Neural progenitor cell (in vitro differentiated cells): ENCODE measurements around the gene PLCXD3. TPM values are rescaled to one million over a fixed set of nuclear protein-coding genes. Genes with fewer than 3 reads are reported as not detected.
A peak's percentile ranks its signal among the peaks of the same experiment; 100 is the strongest.

Experiments used
- DNase-seq: peaks from one replicate; pipeline ENCODE4 v3.0.0-alpha.2; 2016; ENCODE audit warnings: low spot score
- H2AFZ ChIP-seq: fragments of 200-600 bp; sonication (generic); replicated peaks from 2 replicates; pipeline ENCODE4 v1.6.1; 2016; ENCODE audit warnings: antibody characterized with exemption
- H3F3A ChIP-seq: fragments of 200-600 bp; sonication (generic); 2 replicates; pipeline ENCODE4 v1.6.1; 2016; ENCODE audit warnings: antibody characterized with exemption, low read depth
- H3K27ac ChIP-seq: fragments of 200-600 bp; sonication (generic); 2 replicates; pipeline ENCODE4 v1.5.1; 2016; ENCODE audit warnings: mild to moderate bottlenecking
- H3K27me3 ChIP-seq: fragments of 200-600 bp; sonication (generic); 2 replicates; pipeline ENCODE4 v1.6.1; 2016; ENCODE audit warnings: mild to moderate bottlenecking, moderate library complexity
- H3K36me3 ChIP-seq: fragments of 200-600 bp; sonication (generic); 2 replicates; pipeline ENCODE4 v1.5.1; 2016
- H3K4me1 ChIP-seq: fragments of 200-600 bp; sonication (generic); 2 replicates; pipeline ENCODE4 v1.6.1; 2016; ENCODE audit warnings: mixed run types
- H3K4me2 ChIP-seq: fragments of 200-600 bp; sonication (generic); 2 replicates; pipeline ENCODE4 v1.6.1; 2016
- H3K4me3 ChIP-seq: fragments of 200-600 bp; sonication (generic); 2 replicates; pipeline ENCODE4 v1.5.1; 2016
- H3K79me2 ChIP-seq: fragments of 200-600 bp; sonication (generic); 2 replicates; pipeline ENCODE4 v1.6.1; 2016; ENCODE audit warnings: low read depth
- H3K9ac ChIP-seq: fragments of 200-600 bp; sonication (generic); 2 replicates; pipeline ENCODE4 v1.6.1; 2016
- H3K9me3 ChIP-seq: fragments of 200-600 bp; sonication (generic); 2 replicates; pipeline ENCODE4 v1.5.1; 2016; ENCODE audit warnings: low read depth
- H4K20me1 ChIP-seq: fragments of 200-600 bp; sonication (generic); 2 replicates; pipeline ENCODE4 v1.6.1; 2016; ENCODE audit warnings: low read depth
- H3K27ac Mint-ChIP-seq: 3 replicates; pipeline ENCODE4 v1.8.0; 2021; ENCODE audit warnings: mixed read lengths
- H3K27me3 Mint-ChIP-seq: 2 replicates; pipeline ENCODE4 v1.8.0; 2022; ENCODE audit warnings: low read depth, mild to moderate bottlenecking, inconsistent platforms, moderate library complexity, mixed read lengths; ENCODE audit not compliant: insufficient read depth
- H3K36me3 Mint-ChIP-seq: 3 replicates; pipeline ENCODE4 v1.8.0; 2021; ENCODE audit warnings: mixed read lengths
- H3K4me1 Mint-ChIP-seq: 3 replicates; pipeline ENCODE4 v1.8.0; 2021; ENCODE audit warnings: mixed read lengths
- H3K4me3 Mint-ChIP-seq: 3 replicates; pipeline ENCODE4 v1.8.0; 2021; ENCODE audit warnings: mild to moderate bottlenecking, moderate library complexity, mixed read lengths
- H3K9me3 Mint-ChIP-seq: 3 replicates; pipeline ENCODE4 v1.8.0; 2020; ENCODE audit warnings: mixed read lengths
- CTCF ChIP-seq: fragments of 200-600 bp; sonication (generic); IDR thresholded peaks from 2 replicates; pipeline ENCODE4 v1.5.1; 2017; ENCODE audit warnings: antibody characterized with exemption, mild to moderate bottlenecking
- EZH2 ChIP-seq: fragments of 200-600 bp; sonication (generic); IDR thresholded peaks from 2 replicates; pipeline ENCODE4 v1.6.1; 2017; ENCODE audit warnings: antibody characterized with exemption, mild to moderate bottlenecking, moderate library complexity
- EZH2phosphoT487 ChIP-seq: fragments of 200-600 bp; sonication (generic); IDR thresholded peaks from 2 replicates; pipeline ENCODE4 v1.6.1; 2017; ENCODE audit warnings: antibody characterized with exemption
- total RNA-seq: library from RNA; depleted of rRNA; stranded (reverse); fragments of >200 nt; gene quantifications from 2 replicates; pipeline ENCODE4 v1.2.3, GENCODE V29; 2015; ENCODE audit warnings: low replicate concordance

The PLCXD3 gene
- total RNA-seq, 1 donor from 2014 or later, result not detected

DNA sequence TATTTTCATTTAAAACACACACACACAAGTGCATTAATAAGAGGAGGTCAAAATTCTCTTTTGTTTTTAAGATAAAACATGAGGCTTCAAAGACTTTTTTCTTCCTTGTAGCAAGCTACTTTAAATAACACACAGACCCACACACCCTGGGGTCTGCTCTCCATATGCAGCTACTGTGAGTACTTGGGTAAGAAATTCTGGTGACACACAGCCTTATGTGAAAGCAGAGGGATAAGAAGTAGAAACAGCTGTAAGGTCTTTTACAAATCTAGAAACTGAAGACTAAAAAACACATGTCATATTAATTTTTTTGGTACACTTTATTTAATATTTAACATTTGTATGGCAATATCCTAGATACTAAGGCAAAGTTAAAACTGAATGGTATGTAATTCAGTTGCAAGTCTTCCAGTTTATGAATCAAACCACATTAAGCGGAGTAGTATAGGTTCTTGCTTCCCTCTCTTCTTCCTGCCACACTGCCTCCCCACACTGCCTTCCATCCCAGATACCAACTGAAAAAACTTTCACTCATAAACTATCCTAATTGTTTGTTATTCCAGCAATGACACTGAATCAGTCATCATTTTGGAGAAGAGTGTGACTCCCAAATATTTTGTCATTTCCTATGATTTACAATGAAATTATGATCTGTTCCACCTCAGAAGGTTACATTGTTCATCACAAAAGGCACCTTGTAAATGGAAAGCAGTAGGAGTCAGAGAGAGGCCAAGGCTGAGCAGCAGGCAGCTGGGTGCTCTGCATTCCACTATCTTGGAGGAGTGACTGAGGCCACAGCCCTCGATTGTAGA is 92.0 kb downstream of the PLCXD3 start:
- Histone ChIP-seq H3K9me3 (no peaks in the 10 kb centered on the region), H3K27me3 (no peaks in the 10 kb centered on the region), H3K79me2 (no peaks in the 10 kb centered on the region), H3K27ac (no peak overlapping the region), H4K20me1 (no peaks in the 10 kb centered on the region), H3K4me1 (no peaks in the 10 kb centered on the region), H3K4me2 (no peak overlapping the region), H3F3A (no peaks in the 10 kb centered on the region), H3K4me3 (no peak overlapping the region), H2AFZ (no peak overlapping the region), H3K36me3 (no peaks in the 10 kb centered on the region), H3K9ac (no peak overlapping the region)
- no peak overlapping the region for H3K4me3 Mint-ChIP-seq
- H3K27me3 Mint-ChIP-seq, result no peaks in the 10 kb centered on the region
- peak overlapping the region; percentile 2 for H3K27ac Mint-ChIP-seq
- no peaks in the 10 kb centered on the region for H3K36me3 Mint-ChIP-seq
- DNase-seq, result peak; percentile 8
- peaks cover 16% of the 10 kb centered on the region for H3K4me1 Mint-ChIP-seq
- TF ChIP-seq EZH2phosphoT487, result no peak
- TF ChIP-seq CTCF, result no peak
- no peak for TF ChIP-seq EZH2
- peaks cover 2% of the 10 kb centered on the region for H3K9me3 Mint-ChIP-seq

DNA sequence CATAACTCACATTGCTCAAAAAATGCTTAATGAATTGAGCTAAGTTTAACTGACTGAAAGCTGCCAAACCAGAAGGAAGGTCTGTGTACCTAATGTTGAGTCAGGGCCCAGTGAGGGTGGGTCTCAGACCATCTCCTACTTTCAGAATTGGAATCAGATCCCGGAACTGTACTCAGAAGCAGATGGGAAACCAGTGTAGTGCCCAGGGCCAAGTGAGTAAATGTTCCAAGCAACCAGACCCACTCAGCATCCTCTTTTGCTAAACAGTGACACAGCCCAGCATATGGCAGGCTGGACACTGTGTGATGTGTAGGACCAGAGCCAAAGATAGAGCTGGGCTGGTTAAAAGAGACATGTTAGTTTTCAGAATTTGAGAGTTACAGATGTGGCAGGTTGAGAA is 94.1 kb downstream of the PLCXD3 start:
- Histone ChIP-seq H3K27ac (no peak overlapping the region), H3K4me2 (no peak overlapping the region), H3K9ac (no peak overlapping the region), H3K9me3 (no peaks in the 10 kb centered on the region), H3K27me3 (no peaks in the 10 kb centered on the region), H3K4me3 (no peak overlapping the region), H3F3A (no peaks in the 10 kb centered on the region), H3K36me3 (no peaks in the 10 kb centered on the region), H3K4me1 (no peaks in the 10 kb centered on the region), H2AFZ (no peak overlapping the region), H4K20me1 (no peaks in the 10 kb centered on the region), H3K79me2 (no peaks in the 10 kb centered on the region)
- no peak for DNase-seq
- Mint-ChIP-seq H3K27ac (no peak overlapping the region), H3K9me3 (peaks cover 2% of the 10 kb centered on the region), H3K36me3 (no peaks in the 10 kb centered on the region), H3K4me3 (no peak overlapping the region), H3K27me3 (no peaks in the 10 kb centered on the region), H3K4me1 (peaks cover 16% of the 10 kb centered on the region)
- TF ChIP-seq EZH2 (no peak), CTCF (no peak), EZH2phosphoT487 (no peak)

DNA sequence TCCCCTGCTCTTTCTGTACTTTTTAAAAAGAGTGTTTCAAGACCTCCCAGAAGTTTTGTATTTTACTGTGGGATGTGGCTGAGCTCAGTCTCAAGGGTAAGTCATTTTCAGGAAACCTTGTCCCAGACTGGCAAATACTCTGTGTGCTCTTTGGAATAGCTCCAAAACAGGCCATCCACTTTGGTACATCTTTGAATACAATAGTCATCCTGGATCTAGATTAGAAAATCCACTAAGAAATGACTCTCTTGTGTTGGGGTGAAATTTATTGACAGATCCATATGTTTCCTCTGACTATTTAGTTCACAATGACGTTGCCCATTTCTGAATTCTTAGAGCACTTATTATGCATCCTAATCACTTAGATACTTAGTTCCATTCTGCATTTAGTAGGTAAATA is 95.2 kb downstream of the PLCXD3 start:
- DNase-seq, result no peak
- no peak overlapping the region for H3K27ac Mint-ChIP-seq
- H3K27me3 Mint-ChIP-seq, result no peaks in the 10 kb centered on the region

More for the DNA sequence above, 95.2 kb downstream of the PLCXD3 start:
- no peaks in the 10 kb centered on the region for H3K36me3 Mint-ChIP-seq
- peaks cover 2% of the 10 kb centered on the region for H3K9me3 Mint-ChIP-seq
- Histone ChIP-seq H3K27ac (no peak overlapping the region), H3K36me3 (no peaks in the 10 kb centered on the region), H3K79me2 (no peaks in the 10 kb centered on the region), H3K9me3 (no peaks in the 10 kb centered on the region), H3K4me2 (no peak overlapping the region), H3K9ac (no peak overlapping the region), H3F3A (no peaks in the 10 kb centered on the region), H3K4me3 (no peak overlapping the region), H2AFZ (no peak overlapping the region), H3K4me1 (no peaks in the 10 kb centered on the region), H4K20me1 (no peaks in the 10 kb centered on the region), H3K27me3 (no peaks in the 10 kb centered on the region)
- H3K4me1 Mint-ChIP-seq, result peaks cover 18% of the 10 kb centered on the region
- TF ChIP-seq EZH2phosphoT487 (no peak), CTCF (no peak), EZH2 (no peak)
- H3K4me3 Mint-ChIP-seq, result no peak overlapping the region
